ENCODE data around the gene GGACT. TPM values are rescaled to one million over a fixed set of nuclear protein-coding genes. Genes with fewer than 3 reads are reported as not detected.

Gene GGACT
- total RNA-seq, 3 donors from 2014 or later, result 1.8 to 4.8 (median 2.3) TPM

DNA sequence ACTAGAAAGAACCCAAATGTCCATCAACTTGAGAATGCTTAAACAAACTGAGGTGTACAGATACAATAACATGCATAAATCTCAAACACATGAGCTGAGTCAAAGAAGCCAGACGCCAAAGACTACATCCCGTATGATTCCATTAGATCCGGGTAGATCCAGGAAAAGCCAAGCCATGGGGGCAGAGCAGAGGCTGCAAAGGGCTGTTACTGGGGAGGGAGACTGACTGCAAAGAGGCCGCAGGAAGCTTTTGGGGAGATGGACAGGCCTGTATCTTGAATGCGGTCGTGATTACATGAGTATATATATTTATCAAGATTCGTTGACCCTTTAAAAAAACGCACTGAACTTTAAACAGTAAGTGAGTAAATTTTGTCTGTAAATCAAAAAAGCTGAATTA lies 28.7 kb downstream of the GGACT start:
- Histone ChIP-seq H3K27ac (no peak overlapping the region), H3K36me3 (no peaks in the 10 kb centered on the region), H3K27me3 (no peaks in the 10 kb centered on the region), H3K9me3 (no peaks in the 10 kb centered on the region), H3K4me3 (no peak overlapping the region), H3K4me1 (no peaks in the 10 kb centered on the region)
- no peak for TF ChIP-seq CTCF (IDR thresholded peaks at IDR 0.05)
- no peak for TF ChIP-seq POLR2A (IDR thresholded peaks at IDR 0.05)
- TF ChIP-seq POLR2AphosphoS5 (IDR thresholded peaks at IDR 0.05), result no peak
- no peak for DNase-seq (ENCODE audit: low spot score in 2 of 2)
- intact Hi-C loops (cut with DNase I; ENCODE audit: low total_unique reads), result no loop called here

DNA sequence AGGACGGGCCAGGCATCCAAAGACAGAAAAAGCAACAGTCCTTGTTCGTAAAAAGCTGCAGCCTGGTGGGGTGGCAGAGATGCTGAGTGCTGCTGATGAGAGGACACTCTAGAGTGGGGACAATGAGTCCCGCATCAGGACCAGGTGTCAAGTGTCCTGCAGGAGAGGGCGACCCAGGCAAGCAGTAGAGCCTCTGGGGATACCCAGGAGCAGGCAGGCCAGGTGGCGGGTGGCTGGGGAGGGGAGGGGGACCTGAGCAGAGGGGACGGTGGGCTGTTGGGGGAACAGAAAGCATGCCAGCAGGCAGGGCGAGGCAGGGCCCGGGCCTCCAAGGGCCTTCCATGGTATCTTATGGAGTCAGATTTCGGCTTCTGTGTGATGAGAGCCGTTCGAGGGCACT lies 35.8 kb downstream of the GGACT start:
- no peak for DNase-seq (ENCODE audit: low spot score in 2 of 2)
- H3K9me3 ChIP-seq, result no peaks in the 10 kb centered on the region
- H3K36me3 ChIP-seq, result no peaks in the 10 kb centered on the region
- no peaks in the 10 kb centered on the region for H3K4me1 ChIP-seq
- no peak overlapping the region for H3K4me3 ChIP-seq
- intact Hi-C loops (cut with DNase I; ENCODE audit: low total_unique reads), result no loop called here
- no peak for TF ChIP-seq POLR2A (IDR thresholded peaks at IDR 0.05)
- no peak for TF ChIP-seq CTCF (IDR thresholded peaks at IDR 0.05)
- no peak for TF ChIP-seq POLR2AphosphoS5 (IDR thresholded peaks at IDR 0.05)
- no peak overlapping the region for H3K27ac ChIP-seq
- no peaks in the 10 kb centered on the region for H3K27me3 ChIP-seq

DNA sequence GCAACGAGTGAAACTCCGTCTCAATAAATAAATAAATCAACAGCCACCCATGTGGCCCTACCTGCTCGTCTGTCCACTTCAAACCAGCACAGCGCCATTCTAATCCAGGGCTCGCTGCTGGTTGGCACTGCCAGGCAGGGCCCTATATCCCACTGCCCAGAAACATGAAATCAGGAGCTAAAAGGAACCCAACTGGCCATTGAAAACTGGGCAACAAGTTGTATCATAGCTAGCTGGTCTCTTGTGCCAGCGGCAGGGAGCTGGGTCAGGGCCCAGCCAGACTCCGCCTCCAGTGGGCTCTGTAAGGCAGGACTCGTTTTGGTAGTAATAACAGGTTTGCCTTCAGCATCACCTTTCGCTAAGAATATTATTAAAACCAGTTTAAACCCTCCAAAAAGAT lies 39.3 kb downstream of the GGACT start:
- H3K4me1 ChIP-seq, result peaks cover 0 to 4% of the 10 kb centered on the region in 2 donors
- no peak overlapping the region for H3K4me3 ChIP-seq
- no peak overlapping the region for H3K27ac ChIP-seq
- H3K9me3 ChIP-seq, result no peaks in the 10 kb centered on the region
- intact Hi-C loops (cut with DNase I; ENCODE audit: low total_unique reads), result no loop called here
- no peak for DNase-seq (ENCODE audit: low spot score in 2 of 2)
- TF ChIP-seq POLR2A (IDR thresholded peaks at IDR 0.05) (no peak), CTCF (IDR thresholded peaks at IDR 0.05) (no peak), POLR2AphosphoS5 (IDR thresholded peaks at IDR 0.05) (no peak)
- no peaks in the 10 kb centered on the region for H3K27me3 ChIP-seq
- no peaks in the 10 kb centered on the region for H3K36me3 ChIP-seq

GRCh38 chr13:100547791-100548201 lies 40.8 kb downstream of the GGACT start:
- H3K4me1 ChIP-seq, result peaks cover 0 to 4% of the 10 kb centered on the region in 2 donors
- H3K27ac ChIP-seq, result peak overlapping the region in 1 of 2 donors; percentile 53
- H3K27me3 ChIP-seq, result no peaks in the 10 kb centered on the region
- peak in 1 of 2 donors; percentile 65 for DNase-seq (ENCODE audit: low spot score in 2 of 2)
- intact Hi-C loops (cut with DNase I; ENCODE audit: low total_unique reads), result no loop called here
- H3K36me3 ChIP-seq, result no peaks in the 10 kb centered on the region
- no peak overlapping the region for H3K4me3 ChIP-seq
- H3K9me3 ChIP-seq, result no peaks in the 10 kb centered on the region
- TF ChIP-seq POLR2A (IDR thresholded peaks at IDR 0.05) (no peak), POLR2AphosphoS5 (IDR thresholded peaks at IDR 0.05) (no peak), CTCF (IDR thresholded peaks at IDR 0.05) (no peak)

DNA sequence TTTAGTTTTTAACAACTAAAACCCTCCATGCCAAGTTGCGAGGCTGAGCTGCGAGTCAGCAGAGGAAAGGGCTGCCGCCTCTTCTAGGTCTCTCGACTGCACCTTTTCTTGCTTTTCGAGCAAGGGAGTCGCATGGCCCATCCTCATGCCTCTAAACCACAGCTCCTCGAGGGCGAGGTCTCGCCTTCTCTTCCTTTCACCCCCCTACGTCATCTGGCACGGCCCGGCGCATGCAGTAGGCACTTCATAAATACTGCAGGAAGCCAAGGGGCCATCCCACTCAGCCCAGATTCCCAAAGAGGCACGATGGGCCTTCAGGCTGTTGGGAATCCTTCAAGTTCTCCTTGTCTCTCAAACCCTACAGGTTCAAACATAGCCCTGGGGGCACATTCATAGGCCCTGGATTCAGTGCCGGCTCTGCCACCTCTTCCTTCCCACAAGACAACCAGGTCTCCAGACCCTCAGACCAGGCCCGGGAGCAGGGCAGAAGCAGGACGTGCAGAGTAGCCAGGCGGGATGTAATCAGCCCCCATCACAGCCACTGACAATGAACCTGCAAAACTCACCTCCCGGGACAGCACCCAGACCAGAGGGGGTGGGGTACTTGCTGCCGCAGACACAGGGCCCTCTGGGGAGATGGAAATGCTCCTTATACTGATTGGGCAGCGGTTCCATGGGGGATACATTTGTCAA lies 41.7 kb downstream of the GGACT start:
- Histone ChIP-seq H3K27ac (peak overlapping the region in 1 of 2 donors; percentile 53), H3K9me3 (no peaks in the 10 kb centered on the region)

More for the DNA sequence above, 41.7 kb downstream of the GGACT start:
- Histone ChIP-seq H3K27me3 (no peaks in the 10 kb centered on the region), H3K4me1 (peaks cover 0 to 4% of the 10 kb centered on the region in 2 donors), H3K36me3 (no peaks in the 10 kb centered on the region), H3K4me3 (no peak overlapping the region)
- DNase-seq (ENCODE audit: low spot score in 2 of 2), result no peak
- TF ChIP-seq POLR2A (IDR thresholded peaks at IDR 0.05), result no peak
- intact Hi-C loops (cut with DNase I; ENCODE audit: low total_unique reads), result no loop called here
